Measurements from ENCODE around the gene CALD1.

DNA sequence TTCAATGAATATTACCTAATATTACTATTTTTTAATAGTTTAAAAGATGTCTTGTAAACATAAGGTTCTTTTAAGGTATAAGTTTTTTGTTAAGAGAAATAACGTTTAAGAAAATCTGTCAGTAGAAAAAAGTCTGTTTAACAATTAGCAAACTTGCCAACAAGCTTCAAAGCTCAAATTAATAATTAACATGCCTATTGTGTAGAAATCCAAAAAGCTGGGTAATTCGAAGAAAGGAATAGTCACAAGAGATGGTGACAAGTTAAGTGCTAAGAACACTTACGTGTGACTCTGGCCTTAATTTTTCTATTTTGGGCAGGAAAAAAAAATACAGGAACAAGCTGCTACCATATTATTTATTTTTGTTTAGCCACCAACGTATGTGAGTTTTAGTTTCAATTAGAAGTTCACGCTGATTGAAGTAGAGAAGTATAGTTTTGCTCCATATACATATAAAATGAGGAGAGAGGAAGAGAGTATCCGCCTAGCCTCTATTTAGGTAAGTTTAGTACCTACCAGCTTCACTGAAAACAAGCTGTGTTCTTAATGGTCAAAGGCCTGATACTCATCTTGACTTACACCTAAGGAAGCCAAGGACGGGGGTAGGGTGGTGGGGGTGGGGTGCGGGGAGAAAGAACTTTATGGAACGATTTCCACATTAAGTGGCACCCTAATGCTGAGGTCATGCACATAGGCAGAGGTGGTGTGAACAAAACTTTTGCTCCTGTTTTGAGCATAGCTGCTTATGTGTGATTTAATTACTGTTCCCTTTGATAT lies 163.4 kb downstream of the CALD1 start:
- TF ChIP-seq, protein P1, sequence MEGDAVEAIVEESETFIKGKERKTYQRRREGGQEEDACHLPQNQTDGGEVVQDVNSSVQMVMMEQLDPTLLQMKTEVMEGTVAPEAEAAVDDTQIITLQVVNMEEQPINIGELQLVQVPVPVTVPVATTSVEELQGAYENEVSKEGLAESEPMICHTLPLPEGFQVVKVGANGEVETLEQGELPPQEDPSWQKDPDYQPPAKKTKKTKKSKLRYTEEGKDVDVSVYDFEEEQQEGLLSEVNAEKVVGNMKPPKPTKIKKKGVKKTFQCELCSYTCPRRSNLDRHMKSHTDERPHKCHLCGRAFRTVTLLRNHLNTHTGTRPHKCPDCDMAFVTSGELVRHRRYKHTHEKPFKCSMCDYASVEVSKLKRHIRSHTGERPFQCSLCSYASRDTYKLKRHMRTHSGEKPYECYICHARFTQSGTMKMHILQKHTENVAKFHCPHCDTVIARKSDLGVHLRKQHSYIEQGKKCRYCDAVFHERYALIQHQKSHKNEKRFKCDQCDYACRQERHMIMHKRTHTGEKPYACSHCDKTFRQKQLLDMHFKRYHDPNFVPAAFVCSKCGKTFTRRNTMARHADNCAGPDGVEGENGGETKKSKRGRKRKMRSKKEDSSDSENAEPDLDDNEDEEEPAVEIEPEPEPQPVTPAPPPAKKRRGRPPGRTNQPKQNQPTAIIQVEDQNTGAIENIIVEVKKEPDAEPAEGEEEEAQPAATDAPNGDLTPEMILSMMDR (IDR thresholded peaks at IDR 0.05), result no peak
- TF ChIP-seq POLR2AphosphoS5 (IDR thresholded peaks at IDR 0.05) (no peak), POLR2A (IDR thresholded peaks at IDR 0.05) (no peak)

Data from prostate gland (tissue), 2 donors.